ENCODE measurements around the gene TSPOAP1.
"Not testable (repeated sequence)": the region's sequence is repeated elsewhere in the genome, so short reads cannot be mapped to it uniquely, and the experiment has no call there.

TSPOAP1 gene

DNA sequence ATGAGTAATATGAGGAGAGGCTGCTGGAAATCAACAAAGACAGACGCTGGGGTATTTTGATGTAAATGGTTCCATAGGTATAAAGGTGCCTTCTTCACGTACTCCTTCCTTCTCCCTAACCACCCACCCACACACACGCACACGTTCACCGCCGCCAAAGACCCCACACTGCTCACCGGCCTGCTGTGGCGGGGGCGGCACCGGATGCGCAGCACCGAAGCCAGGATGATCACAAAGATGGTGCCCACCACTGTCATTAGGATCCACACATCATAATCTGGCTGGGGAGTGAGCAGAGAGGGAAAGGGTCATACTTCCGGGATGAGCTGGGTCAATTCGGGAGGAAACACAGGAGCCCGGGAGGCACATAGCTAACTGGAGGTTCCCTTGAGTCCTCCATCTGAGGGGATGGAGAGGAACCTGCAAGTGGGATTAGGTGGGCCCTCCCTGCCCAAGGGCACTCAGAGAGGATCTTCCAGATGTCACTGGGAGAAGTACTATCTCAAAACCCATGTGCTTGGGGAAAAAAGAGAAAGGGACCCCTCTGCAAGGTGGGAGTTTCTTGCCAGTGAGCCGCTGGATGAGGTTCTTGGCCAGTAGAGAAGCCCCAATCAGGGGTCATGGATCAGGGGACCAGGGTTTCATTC, 33.9 kb upstream of the TSPOAP1 start:
- DNase-seq, result no peak

- DNase-seq, result no peak
These were observed 31.9 kb upstream of the TSPOAP1 start for GRCh38 chr17:58360296-58361063.

- no peak for DNase-seq
These were observed 30.0 kb upstream of the TSPOAP1 start for GRCh38 chr17:58358408-58359172.

DNA sequence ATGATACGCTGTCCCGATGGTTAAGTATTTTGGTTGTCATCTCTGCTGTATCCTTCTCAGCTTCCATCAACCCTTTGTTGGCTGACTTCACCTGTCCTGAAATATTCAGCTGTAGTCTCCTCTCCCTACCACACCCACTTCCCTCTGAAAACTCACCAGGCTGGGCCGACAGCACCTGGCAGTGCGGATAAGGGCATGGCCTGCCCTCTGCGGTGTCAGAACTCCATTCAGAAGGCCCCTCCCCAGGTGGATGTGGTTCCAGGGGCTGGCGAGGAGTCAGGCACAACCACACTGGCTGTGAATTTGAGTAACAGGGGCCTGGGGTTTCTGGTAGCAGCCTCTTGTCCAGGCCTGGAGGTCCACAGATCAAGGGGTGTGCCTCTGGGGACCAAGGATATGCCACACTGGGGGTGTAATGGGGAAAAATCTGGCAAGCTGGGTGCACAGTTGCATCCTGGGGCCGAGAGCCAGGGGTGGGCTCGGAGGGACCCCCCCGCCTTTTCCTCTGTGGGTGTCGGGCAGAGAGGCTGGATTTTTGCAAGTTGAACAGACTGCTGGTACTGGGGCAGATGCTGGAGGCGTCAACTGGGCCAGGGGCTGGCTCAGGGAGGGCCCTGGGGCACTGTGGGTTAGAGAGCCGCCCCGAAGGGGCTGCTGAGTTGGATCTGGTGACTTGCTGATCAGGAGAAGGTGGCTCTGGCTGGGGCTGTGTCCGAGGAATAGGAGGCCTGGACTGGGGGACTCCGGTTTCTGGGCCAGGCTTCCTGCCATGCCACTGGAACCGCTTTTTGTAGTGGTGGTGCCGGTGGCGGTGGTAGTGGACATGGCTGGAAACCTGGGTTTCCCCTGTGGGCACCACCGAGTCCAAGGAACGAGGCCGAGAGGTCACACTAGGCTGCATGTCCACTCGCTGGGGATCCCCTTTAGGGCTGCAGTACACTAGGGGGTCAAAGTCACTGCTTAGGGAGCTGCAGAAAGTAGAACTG, 29.0 kb upstream of the TSPOAP1 start:
- no peak for DNase-seq

GRCh38 chr17:58356231-58356630, 27.6 kb upstream of the TSPOAP1 start:
- no peak for DNase-seq

GRCh38 chr17:58354541-58355216, 26.1 kb upstream of the TSPOAP1 start:
- DNase-seq, result no peak

DNA sequence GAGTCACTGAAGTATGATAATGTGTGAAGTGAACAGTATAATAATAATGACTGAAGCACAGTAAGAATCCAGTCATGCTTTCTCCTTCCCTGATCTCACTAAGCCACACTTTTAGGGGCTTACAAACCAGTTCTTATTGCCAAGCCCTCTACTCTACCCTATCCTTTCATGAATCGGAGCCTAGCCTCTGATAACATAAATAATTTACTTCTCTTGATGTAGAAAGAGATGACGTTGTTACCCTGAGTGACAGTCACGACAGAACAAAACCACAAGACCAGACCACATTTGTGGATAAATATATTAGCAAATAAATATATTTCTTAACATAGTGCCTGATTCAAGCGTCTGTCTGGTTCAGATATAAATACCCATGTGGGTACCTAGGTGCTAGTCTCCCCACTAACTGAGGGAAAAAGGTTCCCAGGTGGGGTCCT, 24.8 kb upstream of the TSPOAP1 start:
- DNase-seq, result peak in 1 of 2 donors; percentile 29

DNA sequence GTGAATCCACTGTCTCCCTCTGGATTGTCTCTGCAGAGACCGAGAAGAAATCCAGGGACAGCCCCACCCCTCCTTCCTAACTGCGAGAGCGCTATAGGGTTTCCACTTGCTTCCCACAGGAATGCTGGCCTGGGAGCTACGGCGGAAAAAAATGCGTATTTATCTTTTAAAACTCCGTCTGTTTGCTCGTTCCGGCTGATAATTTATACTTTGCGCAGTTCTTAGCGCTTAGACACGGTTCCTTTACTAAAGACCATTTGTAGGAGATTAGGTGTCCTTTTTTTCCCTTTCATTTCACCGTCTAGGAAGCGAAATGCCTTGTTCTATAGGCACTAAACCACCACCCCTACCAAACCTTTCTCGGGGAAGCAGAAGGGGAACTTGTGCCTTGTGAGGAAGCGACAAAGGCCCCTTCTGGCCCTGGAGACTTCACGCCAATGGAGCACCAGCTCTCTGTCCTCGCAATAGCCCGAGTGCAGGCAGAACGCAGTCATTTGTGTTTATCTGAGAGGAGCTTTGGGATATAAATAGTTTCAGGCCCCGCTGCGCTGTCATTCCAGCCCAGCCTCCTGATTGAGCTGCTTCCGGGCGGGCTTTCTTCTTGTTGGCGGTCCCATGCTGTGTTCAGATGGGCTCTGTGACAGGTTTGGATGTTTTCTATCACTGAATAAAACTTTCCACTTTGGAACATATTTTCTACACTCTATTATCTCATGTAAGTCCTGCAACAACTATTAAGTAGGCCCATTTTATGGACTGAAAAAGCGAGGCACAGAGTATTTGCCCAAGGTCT, 24.2 kb upstream of the TSPOAP1 start:
- peak; percentile 69 to 81 for DNase-seq

- peak; percentile 96 to 97 for DNase-seq
These were observed 23.4 kb upstream of the TSPOAP1 start, which contains the start of gene SUPT4H1 for GRCh38 chr17:58351831-58352595. SUPT4H1 (minus strand) TSS chr17:58352201; CDS start chr17:58352135, 66 bp downstream.

DNA sequence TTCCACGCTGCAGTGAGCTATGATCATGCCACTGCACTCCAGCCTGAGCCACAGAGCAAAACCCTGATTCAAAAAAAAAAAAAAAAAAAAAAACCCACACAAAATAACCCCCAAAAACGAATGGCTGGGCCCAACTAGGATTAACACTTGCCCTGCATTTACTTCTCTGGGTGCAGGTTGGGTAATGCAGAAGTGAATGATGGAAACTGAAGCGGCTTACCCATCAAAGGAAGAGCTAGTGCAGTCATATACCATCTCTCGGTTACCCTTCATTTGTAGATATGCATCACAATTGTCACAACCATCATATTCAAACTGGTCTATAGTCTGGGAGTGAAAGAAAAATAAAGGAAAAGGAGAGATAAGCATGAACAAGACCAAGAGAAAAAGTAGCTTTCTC, 22.6 kb upstream of the TSPOAP1 start:
- DNase-seq, result no peak

GRCh38 chr17:58348038-58348437, 19.4 kb upstream of the TSPOAP1 start:
- no peak for DNase-seq

DNA sequence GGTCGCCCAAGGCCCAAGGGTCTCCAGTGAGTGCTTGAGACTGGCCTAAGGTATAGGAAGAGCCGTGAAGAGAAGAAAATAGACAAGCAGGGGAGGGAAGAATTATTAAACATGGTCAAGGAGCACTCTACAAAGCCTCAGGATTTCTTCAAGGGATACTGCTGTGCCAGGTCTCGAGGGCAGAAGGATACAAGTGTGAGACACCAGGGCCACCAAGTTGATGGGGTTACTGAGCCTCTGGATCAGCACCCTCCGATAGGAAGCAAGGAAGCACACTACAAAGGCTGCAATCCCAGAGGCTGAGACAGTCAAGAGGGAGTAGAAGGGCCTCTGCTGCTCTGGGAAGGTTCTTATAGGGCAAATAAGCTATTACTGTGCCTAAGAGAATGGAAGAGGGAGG, 16.9 kb upstream of the TSPOAP1 start:
- DNase-seq, result no peak

DNA sequence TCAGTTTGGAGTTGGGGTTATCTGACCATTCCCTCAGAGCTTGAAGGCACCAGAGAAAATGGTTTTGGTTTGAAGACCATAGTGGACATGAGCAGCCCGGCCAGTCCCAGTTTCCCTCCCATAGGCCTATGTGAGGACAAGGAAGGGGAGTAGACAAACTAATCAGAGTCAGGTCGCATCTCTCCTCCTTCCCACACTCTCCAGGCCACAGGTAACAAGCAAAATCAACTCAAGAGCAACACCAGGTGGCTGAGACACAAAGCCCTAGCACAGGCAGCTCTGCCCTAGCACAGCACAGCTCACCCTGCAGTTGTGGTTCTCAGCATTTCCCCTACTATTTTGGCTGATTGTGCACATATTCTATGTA, 16.2 kb upstream of the TSPOAP1 start:
- no peak for DNase-seq

- peak; percentile 72 to 80 for DNase-seq
These were observed 15.6 kb upstream of the TSPOAP1 start for GRCh38 chr17:58344047-58344790.

DNA sequence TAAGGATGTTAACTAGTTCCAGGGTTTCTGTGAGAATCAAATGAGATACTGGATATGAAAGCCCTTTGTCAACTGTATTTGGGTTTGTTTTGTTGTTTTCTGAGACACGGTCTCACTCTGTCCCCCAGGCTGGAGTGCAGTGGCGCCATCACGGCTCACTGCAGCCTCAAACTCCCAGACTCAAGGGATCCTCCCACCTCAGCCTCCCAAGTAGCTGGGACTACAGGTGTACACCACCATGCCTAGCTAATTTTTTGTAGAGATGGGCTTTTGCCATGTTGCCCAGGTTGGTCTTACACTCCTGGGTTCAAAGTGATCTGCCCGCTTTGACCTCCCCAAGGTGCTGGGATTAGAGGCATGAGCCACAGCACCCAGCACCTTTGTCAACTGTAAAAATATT, 14.5 kb upstream of the TSPOAP1 start:
- DNase-seq, result no peak

- DNase-seq, result no peak
These were observed 13.4 kb upstream of the TSPOAP1 start for GRCh38 chr17:58341861-58342475.

DNA sequence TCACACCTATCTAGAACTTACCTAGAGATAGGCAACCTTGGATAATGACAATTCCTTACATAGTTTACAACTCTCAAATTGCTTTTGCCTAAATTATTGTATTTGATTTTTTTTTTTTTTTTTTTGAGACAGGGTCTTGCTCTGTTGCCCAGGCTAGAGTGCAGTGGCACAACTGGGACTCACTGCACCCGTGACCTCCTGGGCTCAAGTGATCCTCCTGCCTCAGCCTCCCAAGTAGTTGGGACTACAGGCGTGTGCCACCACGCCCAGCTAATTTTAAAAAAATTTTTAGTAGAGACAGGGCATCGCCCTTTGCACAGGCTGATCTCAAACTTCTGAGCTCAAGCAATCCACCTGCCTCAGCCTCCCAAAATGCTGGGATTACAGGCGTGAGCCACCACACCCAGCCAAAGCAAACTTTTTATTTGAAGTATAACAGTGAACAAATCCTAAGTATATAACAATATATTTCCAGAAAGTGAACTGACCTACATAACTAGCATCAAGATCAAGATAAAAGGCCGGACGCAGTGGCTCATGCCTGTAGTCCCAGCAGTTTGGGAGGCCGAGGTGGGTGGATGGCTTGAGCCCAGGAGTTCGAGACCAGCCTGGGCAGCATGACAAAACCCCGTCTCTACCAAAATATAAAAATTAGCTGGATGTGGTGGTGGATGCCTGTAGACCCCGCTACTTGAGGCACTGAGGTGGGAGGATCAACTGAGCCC, 12.7 kb upstream of the TSPOAP1 start:
- DNase-seq, result not testable (repeated sequence)

GRCh38 chr17:58340405-58340876, 11.8 kb upstream of the TSPOAP1 start:
- no peak for DNase-seq

Measured in inflammatory macrophage (primary cell).